ENCODE data around the gene DYNLRB2. TPM values are rescaled to one million over a fixed set of nuclear protein-coding genes. Genes with fewer than 3 reads are reported as not detected.

Gene DYNLRB2
- total RNA-seq, 4 donors from 2014 or later: 0.39 to 5.0 TPM; not detected in 2

DNA sequence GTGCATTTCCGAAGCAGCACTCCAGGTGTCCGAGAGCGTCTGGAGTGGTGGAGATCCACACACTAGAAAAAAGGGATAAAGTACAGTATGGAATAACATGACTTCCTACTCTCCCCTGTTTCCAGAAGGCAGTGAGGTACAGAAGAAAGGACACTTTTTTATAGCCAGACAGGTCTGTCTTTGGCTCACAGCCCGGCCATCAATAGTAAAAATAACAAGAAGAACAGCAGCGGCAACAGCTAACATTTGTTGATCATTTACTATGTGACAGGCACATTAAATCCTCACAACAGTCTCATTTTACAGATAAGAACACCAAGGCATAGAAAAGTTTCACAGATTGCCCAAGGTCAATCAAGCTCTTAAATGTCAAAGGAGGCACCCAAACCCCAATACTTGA lies 16.2 kb downstream of the DYNLRB2 start:
- Histone ChIP-seq H3K9me3 (no peaks in the 10 kb centered on the region), H3K27me3 (no peaks in the 10 kb centered on the region), H3K4me1 (no peaks in the 10 kb centered on the region), H3K27ac (no peak overlapping the region), H3K4me3 (no peak overlapping the region), H3K36me3 (no peaks in the 10 kb centered on the region)
- 83% methylated on average over 5 of the region's 5 CpGs for WGBS, 2 donors
- DNase-seq (ENCODE audit: low spot score in 2 of 2): no peak
- TF ChIP-seq CTCF (IDR thresholded peaks at IDR 0.05) (no peak), EP300 (IDR thresholded peaks at IDR 0.05) (no peak), POLR2A (IDR thresholded peaks at IDR 0.05) (no peak)

- Histone ChIP-seq H3K4me3 (no peak overlapping the region), H3K4me1 (no peaks in the 10 kb centered on the region), H3K27ac (no peak overlapping the region), H3K9me3 (no peaks in the 10 kb centered on the region), H3K27me3 (no peaks in the 10 kb centered on the region), H3K36me3 (no peaks in the 10 kb centered on the region)
- 56 to 60% methylated on average over 4 of the region's 4 CpGs for WGBS, 2 donors
- DNase-seq (ENCODE audit: low spot score in 2 of 2): no peak
- no peak for TF ChIP-seq CTCF (IDR thresholded peaks at IDR 0.05)
- no peak for TF ChIP-seq POLR2A (IDR thresholded peaks at IDR 0.05)
- no peak for TF ChIP-seq EP300 (IDR thresholded peaks at IDR 0.05)
Observed at GRCh38 chr16:80559369-80559768, 18.6 kb downstream of the DYNLRB2 start.

GRCh38 chr16:80563066-80563465 lies 22.3 kb downstream of the DYNLRB2 start:
- DNase-seq (ENCODE audit: low spot score in 2 of 2): no peak
- Histone ChIP-seq H3K9me3 (no peaks in the 10 kb centered on the region), H3K27me3 (no peaks in the 10 kb centered on the region), H3K4me1 (no peaks in the 10 kb centered on the region), H3K36me3 (no peaks in the 10 kb centered on the region), H3K27ac (no peak overlapping the region), H3K4me3 (no peak overlapping the region)
- WGBS, 2 donors: 86 to 88% methylated on average over 3 of the region's 3 CpGs
- TF ChIP-seq EP300 (IDR thresholded peaks at IDR 0.05): no peak
- no peak for TF ChIP-seq POLR2A (IDR thresholded peaks at IDR 0.05)
- no peak for TF ChIP-seq CTCF (IDR thresholded peaks at IDR 0.05)

DNA sequence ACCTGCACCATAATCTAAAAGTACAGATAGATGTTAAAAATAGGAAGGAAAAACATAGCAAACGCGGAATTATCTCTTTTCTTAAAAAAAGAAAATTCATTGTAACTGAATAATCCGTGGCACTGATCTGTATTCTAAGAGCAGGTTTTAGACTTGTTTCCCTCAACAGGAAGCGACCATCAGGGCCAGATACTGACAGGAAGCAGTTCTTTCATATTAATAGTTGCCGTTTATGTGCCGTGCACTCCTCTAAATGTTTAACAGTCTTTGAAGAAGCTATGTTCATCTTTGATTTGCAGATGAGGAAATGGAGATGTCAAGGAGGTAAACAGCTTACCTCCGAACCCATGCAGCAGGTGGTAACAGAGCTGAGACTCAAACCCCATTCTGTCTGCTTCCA lies 23.6 kb downstream of the DYNLRB2 start:
- H3K27me3 ChIP-seq: no peaks in the 10 kb centered on the region
- no peaks in the 10 kb centered on the region for H3K36me3 ChIP-seq
- no peak overlapping the region for H3K27ac ChIP-seq
- WGBS, 2 donors: 62 to 69% methylated on average over 7 of the region's 7 CpGs
- peaks cover 0 to 5% (median 0%) of the 10 kb centered on the region in 4 donors for H3K4me1 ChIP-seq
- H3K9me3 ChIP-seq: no peaks in the 10 kb centered on the region
- DNase-seq (ENCODE audit: low spot score in 2 of 2): no peak
- H3K4me3 ChIP-seq: no peak overlapping the region
- TF ChIP-seq EP300 (IDR thresholded peaks at IDR 0.05) (no peak), POLR2A (IDR thresholded peaks at IDR 0.05) (no peak), CTCF (IDR thresholded peaks at IDR 0.05) (no peak)

DNA sequence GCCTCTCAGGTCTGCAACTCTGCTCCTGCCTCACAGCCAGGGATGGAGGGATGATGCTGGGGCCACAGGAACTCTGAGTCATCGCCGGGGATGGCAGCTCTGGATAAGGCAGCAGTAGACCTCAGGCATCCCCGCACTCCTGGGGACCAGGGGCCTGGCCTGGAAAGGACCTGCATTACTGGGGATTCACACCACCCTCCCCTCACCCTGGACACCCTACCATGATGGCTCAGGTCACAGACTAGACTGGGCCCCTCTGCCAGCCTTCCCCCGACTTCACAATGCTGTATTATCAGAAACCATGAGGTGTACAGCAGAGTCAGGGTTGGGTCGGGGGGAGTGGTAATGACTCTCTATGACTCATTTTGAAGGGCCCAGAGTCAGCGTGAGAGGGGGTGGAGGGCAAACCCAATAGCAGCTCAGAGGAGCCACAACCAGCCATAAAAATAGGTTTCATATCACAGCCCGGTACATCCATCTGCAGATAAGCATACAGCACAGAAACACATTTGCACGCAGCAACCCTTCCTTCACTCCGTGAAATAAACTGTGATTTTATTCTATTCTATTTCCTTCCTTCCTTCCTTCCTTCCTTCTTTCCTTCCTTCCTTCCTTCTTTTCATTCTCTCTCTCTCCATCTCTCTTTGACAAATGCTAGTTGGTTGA lies 28.8 kb downstream of the DYNLRB2 start:
- H3K4me1 ChIP-seq: peaks cover 0 to 9% (median 0%) of the 10 kb centered on the region in 4 donors
- no peak overlapping the region for H3K27ac ChIP-seq
- DNase-seq (ENCODE audit: low spot score in 2 of 2): no peak
- no peak for TF ChIP-seq CTCF (IDR thresholded peaks at IDR 0.05)
- TF ChIP-seq POLR2A (IDR thresholded peaks at IDR 0.05): no peak
- TF ChIP-seq EP300 (IDR thresholded peaks at IDR 0.05): no peak
- no peak overlapping the region for H3K4me3 ChIP-seq
- H3K36me3 ChIP-seq: no peaks in the 10 kb centered on the region
- no peaks in the 10 kb centered on the region for H3K27me3 ChIP-seq
- H3K9me3 ChIP-seq: peaks cover 0 to 16% (median 0%) of the 10 kb centered on the region in 4 donors
- 61 to 63% methylated on average over 9 of the region's 9 CpGs for WGBS, 2 donors
